Smooth muscle cell of the brain vasculature (primary cell): ENCODE measurements around the gene TARBP1.
"Not testable (repeated sequence)": the region's sequence is repeated elsewhere in the genome, so short reads cannot be mapped to it uniquely, and the experiment has no call there.

Experiments used
- DNase-seq: peaks from one replicate; pipeline ENCODE4 v3.0.0-alpha.2; 2012; ENCODE audit warnings: low read depth, low spot score

Gene TARBP1

GRCh38 chr1:234397732-234398131 lies 81.2 kb downstream of the TARBP1 start:
- no peak for DNase-seq

DNA sequence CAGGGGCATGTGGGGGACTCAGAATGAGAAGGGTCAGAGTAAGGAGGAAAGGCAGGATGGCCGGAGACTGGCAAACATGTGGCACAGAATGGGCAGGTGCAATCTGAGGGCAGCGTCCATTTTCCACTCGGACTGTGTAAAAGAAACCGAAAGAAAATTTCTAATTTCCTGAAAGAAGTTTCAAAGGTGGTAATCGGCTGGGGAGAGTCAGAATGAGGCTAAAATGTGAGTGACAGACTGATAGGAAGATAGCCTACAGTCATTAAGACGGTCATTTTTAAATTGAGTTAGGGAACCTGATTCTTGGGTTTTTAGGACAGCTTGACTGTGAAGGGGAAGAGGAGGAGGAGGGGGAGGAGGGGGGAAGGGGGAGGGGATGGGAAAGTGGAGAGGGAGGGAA lies 82.1 kb downstream of the TARBP1 start:
- no peak for DNase-seq

- no peak for DNase-seq
Measured at GRCh38 chr1:234396092-234396491, 82.9 kb downstream of the TARBP1 start.

GRCh38 chr1:234395297-234395696 lies 83.7 kb downstream of the TARBP1 start:
- DNase-seq: no peak

GRCh38 chr1:234393190-234393589 lies 85.8 kb downstream of the TARBP1 start:
- DNase-seq: no peak

GRCh38 chr1:234388094-234388493 lies 90.9 kb downstream of the TARBP1 start:
- DNase-seq: no peak

GRCh38 chr1:234386122-234386521 lies 92.9 kb downstream of the TARBP1 start:
- DNase-seq: no peak

GRCh38 chr1:234381699-234382555 lies 97.1 kb downstream of the TARBP1 start:
- DNase-seq: no peak

- not testable (repeated sequence) for DNase-seq
Measured at GRCh38 chr1:234379591-234380109, 99.3 kb downstream of the TARBP1 start.

DNA sequence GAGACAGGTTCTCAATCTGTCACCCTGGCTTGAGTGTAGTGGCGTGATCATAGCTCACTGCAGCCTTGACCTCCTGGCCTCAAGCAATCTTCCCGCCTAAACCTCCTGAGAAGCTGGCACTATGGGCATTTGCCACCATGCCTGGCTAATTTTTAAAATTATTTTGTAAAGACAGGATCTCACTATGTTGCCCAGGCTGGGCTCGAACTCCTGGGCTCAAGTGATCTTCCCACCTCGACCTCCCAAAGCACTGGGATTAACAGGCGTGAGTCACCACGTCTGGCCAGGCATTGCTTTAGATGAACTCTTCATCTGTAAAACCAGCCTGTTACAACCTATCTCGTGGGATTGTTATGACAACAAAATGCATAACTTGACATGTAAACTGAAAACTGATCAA lies 103.3 kb downstream of the TARBP1 start:
- DNase-seq: no peak

DNA sequence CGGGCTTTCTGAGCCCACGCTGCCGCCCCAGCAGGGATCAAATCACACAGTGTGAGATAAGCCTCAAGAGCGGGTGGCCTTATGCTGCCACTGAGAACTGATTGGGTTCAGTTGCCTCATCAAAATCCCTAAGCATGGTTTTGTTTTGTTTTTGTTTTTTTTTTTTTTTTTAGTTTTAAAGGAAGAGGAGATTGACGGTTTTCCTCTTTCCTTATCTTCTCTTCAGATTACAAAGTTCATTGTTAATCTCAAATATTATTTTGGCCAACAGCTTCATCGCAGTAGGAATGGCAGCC lies 105.1 kb downstream of the TARBP1 start:
- DNase-seq: no peak

DNA sequence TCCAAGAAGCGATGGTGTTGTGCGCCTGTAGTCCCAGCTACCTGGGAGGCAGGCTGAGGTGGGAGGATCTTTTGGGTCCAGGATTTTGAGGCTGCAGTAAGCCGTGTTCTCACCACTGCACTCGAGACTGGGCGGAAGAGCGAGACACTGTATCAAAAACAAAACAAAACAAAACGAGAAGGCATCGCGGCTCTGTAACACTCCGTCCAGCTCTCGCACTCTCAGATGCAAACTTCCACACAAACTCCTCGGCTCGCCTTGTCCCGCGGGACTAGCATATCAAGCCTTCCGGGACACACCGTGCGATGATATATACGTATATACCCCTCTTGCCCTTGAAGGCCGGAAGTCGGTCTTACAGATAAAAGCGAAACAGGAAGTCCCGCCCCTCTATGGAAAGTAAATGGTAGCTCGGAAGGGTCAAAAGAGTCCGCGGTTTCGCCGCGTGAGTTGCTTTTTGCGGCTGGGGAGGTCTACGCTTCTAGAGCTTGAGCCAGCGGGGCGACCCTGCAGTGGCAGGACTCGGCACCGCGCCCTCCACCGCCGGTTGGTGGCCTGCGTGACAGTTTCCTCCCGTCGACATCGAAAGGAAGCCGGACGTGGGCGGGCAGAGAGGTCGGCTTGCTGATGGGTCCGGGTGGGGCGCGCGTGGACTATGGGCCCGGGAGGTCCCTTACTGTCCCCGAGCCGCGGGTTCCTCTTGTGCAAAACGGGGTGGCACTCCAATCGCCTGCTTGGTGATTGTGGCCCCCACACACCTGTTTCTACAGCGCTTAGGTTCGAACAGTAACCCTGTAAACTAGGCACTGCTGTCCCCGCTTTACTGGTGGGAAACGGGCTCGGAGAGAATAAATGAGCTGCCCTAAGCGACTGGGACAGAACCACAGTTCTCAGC lies 105.7 kb downstream of the TARBP1 start, which contains the start of gene COA6:
COA6 (plus strand) TSS at position 393 of the 895 bp plus-strand sequence; CDS start at position 404, 11 bp downstream.
- peak; percentile 87 for DNase-seq

- no peak for DNase-seq
Measured at GRCh38 chr1:234372011-234372757, 106.8 kb downstream of the TARBP1 start.

- DNase-seq: no peak
Measured at GRCh38 chr1:234371414-234371813, 107.6 kb downstream of the TARBP1 start.

GRCh38 chr1:234369784-234370183 lies 109.2 kb downstream of the TARBP1 start:
- DNase-seq: no peak

DNA sequence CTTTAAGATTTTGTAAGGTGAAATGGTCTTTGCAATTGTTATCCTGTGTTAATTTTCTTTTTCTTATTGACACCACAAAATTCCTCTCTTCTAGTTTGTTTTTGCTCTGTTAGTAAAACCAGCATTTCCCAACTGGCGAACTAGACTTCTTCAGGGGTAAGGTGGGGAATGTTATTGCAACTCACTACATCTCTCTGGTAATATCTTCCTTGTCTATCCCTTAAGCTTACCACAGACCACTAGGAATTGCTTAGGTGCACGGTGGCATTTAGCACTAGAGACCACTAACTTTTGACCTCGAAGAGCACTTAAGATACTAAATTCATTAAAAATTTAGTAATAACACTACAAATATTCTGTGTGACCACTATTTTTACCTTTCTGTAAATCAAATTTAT lies 109.9 kb downstream of the TARBP1 start:
- no peak for DNase-seq

DNA sequence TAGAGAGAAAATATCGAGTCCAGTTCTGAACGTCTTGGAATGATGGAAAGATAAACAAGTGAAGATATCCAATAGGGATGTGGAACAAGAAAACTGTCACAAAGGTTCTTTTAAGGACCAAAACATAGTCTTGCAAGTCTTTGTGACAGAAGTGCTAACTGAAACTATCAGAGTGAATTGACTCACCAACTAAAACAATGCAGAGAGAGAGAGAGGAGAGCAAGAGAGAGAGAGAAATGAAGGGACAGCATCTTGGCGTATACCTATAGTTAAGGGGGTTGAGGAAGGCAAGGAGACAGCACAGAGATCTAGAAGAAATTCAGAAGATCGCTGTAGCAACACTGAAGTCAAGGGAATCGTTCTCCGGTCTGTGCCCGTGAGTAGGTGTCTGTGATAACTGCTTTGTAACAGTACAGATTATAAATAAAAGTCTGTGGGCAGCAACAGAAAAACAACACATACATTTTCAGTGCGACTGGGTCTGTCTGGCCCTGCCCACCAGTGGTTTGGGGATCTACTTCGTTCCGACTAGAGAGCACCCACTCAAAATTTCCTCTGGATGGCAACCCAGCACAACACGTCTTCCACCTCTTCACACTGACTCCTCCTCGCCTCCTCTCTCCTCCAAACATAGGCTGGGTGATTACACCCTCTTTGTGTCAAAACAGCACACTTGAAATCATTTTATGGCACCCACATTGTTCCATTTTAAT lies 110.5 kb downstream of the TARBP1 start:
- DNase-seq: no peak

- no peak for DNase-seq
Measured at GRCh38 chr1:234362558-234362957, 116.4 kb downstream of the TARBP1 start.

- DNase-seq: no peak
Measured at GRCh38 chr1:234361102-234361603, 117.8 kb downstream of the TARBP1 start.

- no peak for DNase-seq
Measured at GRCh38 chr1:234357831-234358230, 121.1 kb downstream of the TARBP1 start.
